Vagina (tissue), 2 donors: ENCODE results near the gene PARD3.

ENCODE experiments used
- CTCF ChIP-seq, 3 experiments: fragments of 450-650 bp in 2 of 3; fragments of 200-600 bp in 1 of 3; sonication (generic) in 1 of 3; IDR thresholded peaks; one replicate each; pipeline ENCODE4 v1.5.1; 2017 to 2019; ENCODE audit warnings: antibody characterized with exemption in 3 of 3, mild to moderate bottlenecking in 2 of 3, moderate library complexity in 2 of 3
- POLR2A ChIP-seq, 2 donors: fragments of 450-650 bp; IDR thresholded peaks; one replicate each; pipeline ENCODE4 v1.6.1; 2017; ENCODE audit warnings: antibody characterized with exemption in 2 of 2, mild to moderate bottlenecking in 2 of 2, moderate library complexity in 2 of 2
- POLR2AphosphoS5 ChIP-seq, 2 donors: sonication (generic); formaldehyde crosslinking; IDR thresholded peaks; one replicate each; pipeline ENCODE4 v1.9.0; 2017; ENCODE audit warnings: antibody characterized with exemption in 2 of 2, mild to moderate bottlenecking in 2 of 2, low read depth in 1 of 2; ENCODE audit not compliant: insufficient read depth in 1 of 2

- TF ChIP-seq POLR2A (IDR thresholded peaks at IDR 0.05): no peak
- TF ChIP-seq POLR2AphosphoS5 (IDR thresholded peaks at IDR 0.05; ENCODE audit: insufficient read depth in 1 of 2, low read depth in 1 of 2): no peak
- no peak for TF ChIP-seq CTCF (IDR thresholded peaks at IDR 0.05)
Observed at GRCh38 chr10:34334908-34335307, 480.2 kb downstream of the PARD3 start.
